ENCODE data around the gene NR1D2. TPM values are rescaled to one million over a fixed set of nuclear protein-coding genes. Genes with fewer than 3 reads are reported as not detected.
"Not testable (repeated sequence)": the region's sequence is repeated elsewhere in the genome, so short reads cannot be mapped to it uniquely, and the experiment has no call there.

The NR1D2 gene
- total and polyA plus RNA-seq, 3 experiments from 2014 or later = 7.9 to 57.1 (median 8.4) TPM

DNA sequence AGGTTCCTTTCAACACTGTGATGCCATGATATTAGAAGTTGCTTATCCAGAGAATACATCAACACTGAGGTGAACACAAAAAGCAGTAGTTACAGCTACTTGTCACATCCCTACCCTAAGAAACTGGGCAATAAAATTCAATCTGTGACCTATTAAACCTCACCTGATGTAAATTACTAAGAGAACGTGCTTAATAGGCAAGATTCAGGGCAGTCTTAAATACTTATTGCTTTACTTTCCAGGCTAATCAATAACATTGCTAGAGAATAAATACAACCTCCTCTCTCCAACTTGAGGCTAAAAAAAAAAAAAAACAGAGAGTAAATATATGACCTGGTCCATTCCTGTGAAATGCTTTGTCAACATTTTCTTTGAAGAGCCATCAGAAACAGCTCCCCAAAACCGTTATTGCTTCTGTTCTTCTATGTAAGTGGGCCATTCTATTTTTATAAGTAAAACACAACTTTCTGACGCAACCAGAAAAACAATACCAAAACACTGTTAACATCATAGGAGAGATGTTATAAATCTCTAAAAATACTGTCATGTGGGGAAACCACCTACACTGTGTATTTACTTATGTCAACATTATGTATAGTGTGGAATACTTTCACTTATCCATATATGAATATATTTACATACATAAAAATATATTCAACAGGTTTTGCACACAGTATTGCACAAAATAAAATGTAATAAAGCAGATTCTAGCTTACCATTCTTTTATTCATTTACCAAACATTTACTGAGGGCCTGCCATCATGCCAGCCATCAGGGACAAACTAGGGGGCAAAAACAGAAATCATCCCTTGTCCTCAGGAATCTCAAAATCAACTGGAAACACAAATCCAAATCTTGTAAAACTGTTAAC, 31.0 kb upstream of the NR1D2 start:
- Mint-ChIP-seq H3K9me3 (no peaks in the 10 kb centered on the region), H3K4me3 (peak overlapping the region in 1 of 7 donors; percentile 55), H3K27ac (peak overlapping the region in 1 of 8 donors; percentile 17), H3K27me3 (peaks cover 0 to 3% of the 10 kb centered on the region in 2 donors), H3K4me1 (peaks cover 29 to 52% (median 41%) of the 10 kb centered on the region in 3 donors), H3K36me3 (peaks cover 4 to 38% (median 17%) of the 10 kb centered on the region in 3 donors)
- DNase-seq = no peak
- Histone ChIP-seq H3K9me3 (ENCODE audit: low read length) (no peaks in the 10 kb centered on the region), H3K36me3 (ENCODE audit: insufficient read depth, low read length) (peaks cover 6% of the 10 kb centered on the region), H3K4me1 (ENCODE audit: insufficient read depth, low read length) (peaks cover 27% of the 10 kb centered on the region), H3K27me3 (ENCODE audit: insufficient read depth, low read length, poor library complexity, severe bottlenecking) (no peaks in the 10 kb centered on the region), H3K4me3 (ENCODE audit: low read length) (no peak overlapping the region), H3K27ac (ENCODE audit: low read depth, low read length) (no peak overlapping the region)
- POLR2A ChIA-PET = no interaction called here
- CTCF ChIA-PET = no interaction called here

DNA sequence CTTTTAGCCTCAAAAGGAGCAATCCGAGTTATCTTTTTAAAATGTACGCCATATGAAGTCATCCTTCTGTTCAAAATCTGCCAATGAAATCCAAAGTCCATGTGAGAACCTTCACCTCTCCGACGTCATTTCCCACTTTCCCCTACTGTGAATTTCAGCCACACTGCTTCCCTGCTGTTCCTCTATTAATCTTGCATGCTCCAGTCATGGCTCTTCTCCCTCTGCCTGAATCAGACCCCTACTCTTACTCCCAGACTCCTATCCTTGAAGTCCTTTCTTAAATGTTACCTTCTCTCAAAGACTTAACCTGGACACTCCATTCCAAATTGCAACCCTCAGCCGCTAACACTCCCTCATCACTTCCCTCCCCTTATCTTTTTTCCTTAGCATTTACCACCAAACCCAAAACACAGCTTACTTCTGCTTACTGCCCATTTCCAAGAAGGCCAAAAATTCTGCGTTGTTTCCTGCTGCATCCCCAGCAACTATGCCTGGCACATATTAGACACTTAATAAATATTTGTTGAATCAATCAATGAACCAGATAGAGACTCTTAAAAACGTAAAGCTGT, 29.5 kb upstream of the NR1D2 start:
- Mint-ChIP-seq H3K27ac (peak overlapping the region in 6 of 8 donors; percentile 79 to 98 (median 96)), H3K36me3 (peaks cover 4 to 44% (median 19%) of the 10 kb centered on the region in 3 donors), H3K4me3 (peak overlapping the region; percentile 98 to 100 (median 99)), H3K4me1 (peaks cover 41 to 68% (median 56%) of the 10 kb centered on the region in 3 donors), H3K9me3 (no peaks in the 10 kb centered on the region), H3K27me3 (peaks cover 0 to 3% of the 10 kb centered on the region in 2 donors)
- H3K9me3 ChIP-seq (ENCODE audit: low read length) = no peaks in the 10 kb centered on the region
- H3K27me3 ChIP-seq (ENCODE audit: insufficient read depth, low read length, poor library complexity, severe bottlenecking) = no peaks in the 10 kb centered on the region
- H3K4me1 ChIP-seq (ENCODE audit: insufficient read depth, low read length) = peaks cover 28% of the 10 kb centered on the region
- H3K27ac ChIP-seq (ENCODE audit: low read depth, low read length) = no peak overlapping the region
- H3K36me3 ChIP-seq (ENCODE audit: insufficient read depth, low read length) = peaks cover 17% of the 10 kb centered on the region
- no peak for DNase-seq
- ChIA-PET POLR2A (interaction anchor here (3.4 kb wide), 1 partner anchor 28 kb away, joined by 32 read pairs; no protein-coding TSS in a partner anchor), CTCF (interaction anchor here (1.1 to 1.2 kb wide), 2 partner anchors 24 to 31 kb away, joined by 3 to 5 read pairs; no protein-coding TSS in a partner anchor)
- peak overlapping the region; percentile 94 for H3K4me3 ChIP-seq (ENCODE audit: low read length)

DNA sequence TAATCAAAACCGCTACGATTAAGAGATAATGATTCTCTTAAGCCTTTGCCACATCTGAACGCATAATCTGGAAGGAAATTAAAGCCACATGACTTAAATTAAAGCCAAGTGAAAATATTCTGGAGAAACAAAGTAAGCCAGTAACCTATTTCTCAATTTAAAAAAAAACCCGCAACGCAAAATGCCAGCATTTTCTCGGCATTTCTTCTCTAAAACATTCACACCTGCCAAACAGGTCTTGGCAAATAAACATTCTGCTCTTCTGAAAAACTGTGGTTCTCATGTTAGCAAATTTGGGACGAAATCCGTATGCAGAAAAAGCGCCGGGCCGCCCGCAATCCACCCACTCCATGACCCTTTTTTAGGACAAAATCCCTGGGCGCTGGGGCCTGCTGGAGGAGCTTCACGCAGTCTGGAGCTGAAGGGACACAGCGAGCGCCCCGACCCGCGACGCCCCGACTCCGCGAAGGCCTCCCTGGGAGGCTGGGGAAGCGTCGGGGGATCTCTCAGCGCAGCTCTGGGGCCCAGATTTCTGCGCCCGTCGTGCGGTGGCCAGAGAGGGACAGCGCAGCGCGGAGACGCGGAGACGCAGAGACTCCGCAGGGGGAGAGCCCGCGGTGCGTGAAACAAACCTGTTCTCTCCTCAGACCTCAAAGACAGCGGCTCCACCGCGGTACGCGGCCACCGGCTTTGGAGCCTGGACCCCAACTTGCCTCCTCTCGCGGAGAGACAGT, 28.8 kb upstream of the NR1D2 start:
- H3K27me3 ChIP-seq (ENCODE audit: insufficient read depth, low read length, poor library complexity, severe bottlenecking) = no peaks in the 10 kb centered on the region
- H3K9me3 ChIP-seq (ENCODE audit: low read length) = no peaks in the 10 kb centered on the region
- peaks cover 41 to 70% (median 57%) of the 10 kb centered on the region in 3 donors for H3K4me1 Mint-ChIP-seq
- H3K27ac Mint-ChIP-seq = peak overlapping the region; percentile 93 to 99 (median 98)
- no peak for DNase-seq
- H3K36me3 ChIP-seq (ENCODE audit: insufficient read depth, low read length) = peaks cover 20% of the 10 kb centered on the region
- no peaks in the 10 kb centered on the region for H3K9me3 Mint-ChIP-seq
- peaks cover 4 to 47% (median 19%) of the 10 kb centered on the region in 3 donors for H3K36me3 Mint-ChIP-seq
- peak overlapping the region; percentile 98 to 100 (median 99) for H3K4me3 Mint-ChIP-seq
- H3K27ac ChIP-seq (ENCODE audit: low read depth, low read length) = peak overlapping the region; percentile 88
- peak overlapping the region; percentile 94 for H3K4me3 ChIP-seq (ENCODE audit: low read length)
- peaks cover 28% of the 10 kb centered on the region for H3K4me1 ChIP-seq (ENCODE audit: insufficient read depth, low read length)
- CTCF ChIA-PET = interaction anchor here (0.7 to 2.6 kb wide), 7 partner anchors 11 to 80 kb away, joined by 3 to 8 read pairs (median 5); no protein-coding TSS in a partner anchor
- H3K27me3 Mint-ChIP-seq = peaks cover 0 to 3% of the 10 kb centered on the region in 2 donors
- POLR2A ChIA-PET = interaction anchor here (0.6 to 3.4 kb wide), 12 partner anchors 9 to 1867 kb away, joined by 3 to 32 read pairs (median 4); partner anchors contain the start of gene NGLY1

DNA sequence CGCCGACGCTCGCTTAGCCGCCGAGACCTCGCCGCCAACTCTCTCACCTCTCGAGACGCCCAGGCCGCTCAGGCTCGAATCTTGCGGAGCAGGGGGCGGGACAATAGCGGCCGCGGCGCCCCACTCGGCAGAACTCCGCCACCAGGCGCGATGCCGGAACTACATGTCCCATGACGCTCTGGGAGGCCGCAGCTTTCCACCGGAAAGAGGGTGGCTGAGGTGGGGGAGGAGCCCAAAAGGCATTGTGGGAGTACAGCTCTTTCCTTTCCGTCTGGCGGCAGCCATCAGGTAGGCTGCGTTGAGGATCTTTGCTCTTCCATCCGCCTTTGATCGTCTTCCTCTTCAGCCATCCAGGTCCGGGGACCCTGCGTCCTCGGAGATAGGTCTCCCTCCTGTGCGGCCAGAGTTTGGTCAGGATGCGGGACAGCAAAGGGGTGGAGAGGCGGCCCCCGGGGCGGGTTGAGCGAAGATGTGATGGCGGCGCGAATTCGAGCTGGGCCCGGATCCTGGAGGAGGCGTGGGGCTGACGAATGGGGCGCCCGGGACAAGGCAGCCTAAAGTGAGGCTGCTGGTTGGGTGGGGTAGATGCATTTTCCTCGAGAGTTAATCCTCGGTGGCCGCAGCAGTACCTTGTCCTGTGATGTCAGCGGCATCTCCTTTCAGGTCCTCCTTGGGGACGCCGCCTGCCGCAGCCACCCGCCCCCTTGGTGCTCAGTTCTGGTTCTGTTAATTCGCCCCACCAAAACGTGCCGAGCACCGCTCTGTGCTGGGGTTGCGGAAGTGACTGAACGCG, 28.0 kb upstream of the NR1D2 start, which contains the start of the genes NKIRAS1 and RPL15:
Gene NKIRAS1 (minus strand): TSS at position 105 of the 793 bp plus-strand sequence. CDS start 6,086 bp downstream, outside the sequence.
Gene RPL15 (plus strand): TSS at position 247 of the 793 bp plus-strand sequence. CDS start 728 bp downstream, outside the sequence.
- ChIA-PET POLR2A (interaction anchor here (0.6 to 3.4 kb wide), 13 partner anchors 9 to 1866 kb away, joined by 3 to 32 read pairs (median 4); partner anchors contain the start of gene NGLY1), CTCF (interaction anchor here (0.7 to 2.6 kb wide), 7 partner anchors 10 to 81 kb away, joined by 3 to 8 read pairs (median 5); no protein-coding TSS in a partner anchor)
- H3K4me3 Mint-ChIP-seq = peak within 1 kb of the TSS; percentile 98 to 100 (median 99)
- no peaks in the 10 kb centered on the region for H3K9me3 Mint-ChIP-seq
- DNase-seq = peak; percentile 95 to 98 (median 97)
- Histone ChIP-seq H3K36me3 (ENCODE audit: insufficient read depth, low read length) (peaks cover 20% of the 10 kb centered on the region), H3K4me1 (ENCODE audit: insufficient read depth, low read length) (peaks cover 28% of the 10 kb centered on the region), H3K27ac (ENCODE audit: low read depth, low read length) (peak within 1 kb of the TSS; percentile 88), H3K4me3 (ENCODE audit: low read length) (peak within 1 kb of the TSS; percentile 94), H3K27me3 (ENCODE audit: insufficient read depth, low read length, poor library complexity, severe bottlenecking) (no peaks in the 10 kb centered on the region), H3K9me3 (ENCODE audit: low read length) (no peaks in the 10 kb centered on the region)
- H3K27me3 Mint-ChIP-seq = peaks cover 0 to 5% of the 10 kb centered on the region in 2 donors
- H3K27ac Mint-ChIP-seq = peak within 1 kb of the TSS; percentile 93 to 99 (median 98)
- peaks cover 4 to 55% (median 19%) of the 10 kb centered on the region in 3 donors for H3K36me3 Mint-ChIP-seq
- H3K4me1 Mint-ChIP-seq = peaks cover 41 to 70% (median 57%) of the 10 kb centered on the region in 3 donors

DNA sequence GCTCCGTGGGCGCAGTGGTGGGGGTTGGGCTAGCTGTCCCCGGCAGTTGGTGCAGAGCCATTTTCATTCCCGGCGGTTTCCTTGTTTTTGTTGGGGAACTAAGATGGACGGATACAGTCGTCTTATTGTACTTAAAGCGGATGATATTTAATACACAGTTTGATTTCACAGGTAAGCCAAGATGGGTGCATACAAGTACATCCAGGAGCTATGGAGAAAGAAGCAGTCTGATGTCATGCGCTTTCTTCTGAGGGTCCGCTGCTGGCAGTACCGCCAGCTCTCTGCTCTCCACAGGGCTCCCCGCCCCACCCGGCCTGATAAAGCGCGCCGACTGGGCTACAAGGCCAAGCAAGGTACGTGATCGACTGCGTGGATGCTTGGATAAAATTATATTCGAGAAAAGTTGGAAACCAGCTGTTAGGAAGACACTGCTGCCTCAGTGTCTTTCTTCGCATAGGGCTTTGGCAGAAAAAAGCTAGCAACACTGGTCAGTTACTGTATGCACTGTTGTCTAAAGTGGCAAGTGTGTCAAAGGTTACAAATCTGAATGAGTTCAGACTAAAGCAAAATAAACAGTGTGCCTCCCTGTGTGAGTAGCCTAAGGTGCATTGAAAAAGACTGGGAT, 27.3 kb upstream of the NR1D2 start:
- DNase-seq = not testable (repeated sequence)

DNA sequence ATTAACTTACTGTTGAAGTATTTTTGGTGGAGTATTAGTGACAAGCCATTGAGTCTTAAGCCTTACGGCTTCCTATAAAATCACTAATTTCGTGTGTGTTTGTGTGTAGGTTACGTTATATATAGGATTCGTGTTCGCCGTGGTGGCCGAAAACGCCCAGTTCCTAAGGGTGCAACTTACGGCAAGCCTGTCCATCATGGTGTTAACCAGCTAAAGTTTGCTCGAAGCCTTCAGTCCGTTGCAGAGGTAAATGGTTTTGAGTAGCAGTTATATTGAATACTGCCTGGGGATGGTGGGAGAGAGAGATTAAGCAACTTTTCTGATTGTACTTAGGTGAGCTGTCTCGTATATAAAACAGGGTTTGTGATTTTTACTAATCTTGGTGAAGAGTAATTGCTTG, 26.8 kb upstream of the NR1D2 start:
- peak overlapping the region; percentile 93 to 99 (median 98) for H3K27ac Mint-ChIP-seq
- not testable (repeated sequence) for H3K9me3 Mint-ChIP-seq
- peak overlapping the region; percentile 94 for H3K4me3 ChIP-seq (ENCODE audit: low read length)

More for the DNA sequence above, 27.3 kb upstream of the NR1D2 start:
- Mint-ChIP-seq H3K27ac (peak overlapping the region; percentile 93 to 99 (median 98)), H3K4me3 (peak overlapping the region; percentile 98 to 100 (median 99)), H3K4me1 (peaks cover 39 to 67% (median 57%) of the 10 kb centered on the region in 3 donors), H3K36me3 (peaks cover 4 to 59% (median 19%) of the 10 kb centered on the region in 3 donors)
- Histone ChIP-seq H3K4me3 (ENCODE audit: low read length) (peak overlapping the region; percentile 94), H3K36me3 (ENCODE audit: insufficient read depth, low read length) (peaks cover 20% of the 10 kb centered on the region), H3K4me1 (ENCODE audit: insufficient read depth, low read length) (peaks cover 28% of the 10 kb centered on the region), H3K27ac (ENCODE audit: low read depth, low read length) (peak overlapping the region; percentile 88)
- not testable (repeated sequence) for H3K27me3 Mint-ChIP-seq; H3K27me3 ChIP-seq (ENCODE audit: insufficient read depth, low read length, poor library complexity, severe bottlenecking); H3K9me3 ChIP-seq (ENCODE audit: low read length); H3K9me3 Mint-ChIP-seq
- CTCF ChIA-PET = interaction anchor here (1.5 to 2.6 kb wide), 3 partner anchors 23 to 29 kb away, joined by 3 to 8 read pairs (median 7); no protein-coding TSS in a partner anchor
- POLR2A ChIA-PET = interaction anchor here (0.6 to 3.4 kb wide), 12 partner anchors 13 to 1866 kb away, joined by 3 to 32 read pairs (median 5); partner anchors contain the start of gene NGLY1

More for the DNA sequence above, 26.8 kb upstream of the NR1D2 start:
- H3K27ac ChIP-seq (ENCODE audit: low read depth, low read length) = peak overlapping the region; percentile 88
- POLR2A ChIA-PET = interaction anchor here (0.6 to 3.4 kb wide), 7 partner anchors 21 to 1730 kb away, joined by 3 to 32 read pairs (median 6); no protein-coding TSS in a partner anchor
- peaks cover 20% of the 10 kb centered on the region for H3K36me3 ChIP-seq (ENCODE audit: insufficient read depth, low read length)
- Mint-ChIP-seq H3K4me3 (peak overlapping the region; percentile 98 to 100 (median 99)), H3K36me3 (peaks cover 4 to 62% (median 19%) of the 10 kb centered on the region in 3 donors), H3K4me1 (peaks cover 39 to 67% (median 57%) of the 10 kb centered on the region in 3 donors)
- CTCF ChIA-PET = interaction anchor here (1.5 to 2.6 kb wide), 3 partner anchors 23 to 30 kb away, joined by 3 to 8 read pairs (median 7); no protein-coding TSS in a partner anchor
- H3K4me1 ChIP-seq (ENCODE audit: insufficient read depth, low read length) = peaks cover 28% of the 10 kb centered on the region
- not testable (repeated sequence) for H3K27me3 ChIP-seq (ENCODE audit: insufficient read depth, low read length, poor library complexity, severe bottlenecking); DNase-seq; H3K27me3 Mint-ChIP-seq; H3K9me3 ChIP-seq (ENCODE audit: low read length)

All from CD8-positive, alpha-beta memory T cell (primary cell).